Measurements from ENCODE around the gene BMP10.

Gene BMP10

DNA sequence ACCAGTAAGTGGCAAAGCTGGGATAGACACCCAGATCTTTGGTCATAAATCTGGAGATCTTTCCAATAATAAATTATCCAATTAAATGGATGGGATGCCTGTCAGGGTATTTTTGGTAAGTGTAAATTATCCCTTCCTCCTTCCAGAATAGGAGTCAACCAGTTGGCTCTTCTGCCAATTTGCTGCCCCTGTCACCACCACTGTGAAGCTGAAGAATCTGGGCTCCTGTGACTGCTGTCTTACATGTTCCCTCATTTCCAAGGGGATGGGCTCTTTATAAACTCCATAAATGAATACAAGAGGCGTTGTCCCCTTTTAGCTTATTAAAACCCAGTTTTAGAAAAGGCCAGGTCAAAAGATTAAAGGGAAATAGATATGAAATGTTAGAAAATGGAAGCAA is 17.8 kb upstream of the BMP10 start:
- no peak for DNase-seq

DNA sequence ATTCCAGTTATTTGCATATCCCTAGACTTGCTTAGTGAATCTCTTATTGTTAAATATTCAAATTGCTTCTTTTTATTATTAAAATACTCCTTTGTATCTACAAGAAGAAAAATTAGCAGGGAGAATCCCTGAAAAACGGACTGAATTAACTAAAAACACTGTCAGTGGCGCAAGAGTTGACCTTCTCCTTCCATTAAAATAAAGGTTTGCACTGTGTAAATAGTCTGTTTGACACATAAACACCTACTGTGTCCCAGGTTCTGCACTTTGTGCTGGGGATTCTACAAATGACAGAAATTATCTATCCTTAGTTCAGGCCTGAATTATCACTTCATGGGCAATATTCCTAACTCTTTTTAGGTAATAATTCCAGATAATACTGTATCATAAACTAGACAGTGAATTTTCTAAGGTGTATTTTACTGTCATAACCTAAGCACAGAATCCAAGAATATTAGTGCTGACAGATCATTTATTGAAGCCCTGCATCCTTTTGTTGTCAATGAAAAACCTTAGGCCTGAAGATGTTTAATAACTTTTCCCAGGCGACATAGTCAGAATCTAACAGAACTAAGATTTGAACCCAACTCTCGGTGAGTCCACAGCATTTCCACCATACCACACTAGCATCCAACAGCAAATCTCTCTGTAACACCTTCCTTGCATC is 17.0 kb upstream of the BMP10 start:
- no peak for DNase-seq

DNA sequence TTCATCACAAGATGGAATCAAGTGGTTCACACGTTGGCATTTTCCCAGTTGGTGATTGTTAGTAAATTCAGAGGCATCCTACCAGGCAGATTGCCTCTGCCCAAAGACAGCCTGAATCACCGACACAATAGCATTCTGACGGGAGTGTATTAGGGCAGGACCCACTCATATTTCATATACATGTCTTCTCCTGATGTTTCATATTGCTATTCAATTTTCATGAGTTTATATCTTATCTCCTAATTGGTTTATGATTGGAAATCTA is 14.5 kb upstream of the BMP10 start:
- no peak for DNase-seq

- DNase-seq, result no peak
Measured at GRCh38 chr2:68885074-68885810, 14.0 kb upstream of the BMP10 start.

- DNase-seq, result no peak
Measured at GRCh38 chr2:68880213-68880612, 9.0 kb upstream of the BMP10 start.

- no peak for DNase-seq
Measured at GRCh38 chr2:68879296-68879695, 8.1 kb upstream of the BMP10 start.

- no peak for DNase-seq
Measured at GRCh38 chr2:68878753-68879152, 7.6 kb upstream of the BMP10 start.

GRCh38 chr2:68878071-68878711 is 7.0 kb upstream of the BMP10 start:
- no peak for DNase-seq

- no peak for DNase-seq
Measured at GRCh38 chr2:68877079-68877772, 6.0 kb upstream of the BMP10 start.

GRCh38 chr2:68870215-68870614 is 982 bp downstream of the BMP10 start:
- DNase-seq, result no peak

DNA sequence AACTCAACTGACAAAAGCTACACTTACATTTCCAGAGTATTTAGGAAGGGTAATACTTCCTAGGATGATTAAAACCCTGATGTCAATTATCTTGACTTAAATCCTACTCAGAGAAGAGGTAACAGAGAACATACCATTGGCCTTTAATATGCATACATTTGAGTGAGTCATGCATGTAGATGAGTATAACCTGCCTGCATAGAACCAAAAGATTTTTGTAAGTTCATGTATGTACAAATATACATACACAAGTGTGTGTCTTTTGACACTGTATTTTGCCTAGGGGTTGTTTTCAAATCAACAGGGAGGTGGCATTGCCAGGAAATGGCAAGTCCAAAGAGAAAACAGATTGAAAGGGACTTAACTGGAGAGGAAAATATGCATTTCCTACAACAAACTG is 6.1 kb downstream of the BMP10 start:
- DNase-seq, result no peak

DNA sequence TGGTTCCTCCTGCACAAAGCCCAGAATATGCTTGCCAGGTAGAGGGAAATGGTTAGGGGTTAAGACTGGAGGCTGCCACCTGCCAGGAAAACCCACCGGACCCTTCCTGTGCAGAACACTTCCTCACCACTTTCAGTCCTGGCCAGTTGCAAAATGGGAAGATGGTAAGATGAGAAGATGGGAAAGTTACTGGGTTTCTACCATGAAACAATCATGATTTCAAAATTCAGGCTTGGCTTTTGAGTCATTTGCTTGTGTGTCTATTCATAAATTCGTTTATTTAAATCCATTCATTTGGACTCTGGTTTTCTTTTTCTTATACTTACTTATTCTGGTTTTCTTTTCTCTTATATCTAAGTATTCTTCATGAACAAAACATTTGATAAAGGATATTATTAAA is 7.2 kb downstream of the BMP10 start:
- DNase-seq, result no peak

DNA sequence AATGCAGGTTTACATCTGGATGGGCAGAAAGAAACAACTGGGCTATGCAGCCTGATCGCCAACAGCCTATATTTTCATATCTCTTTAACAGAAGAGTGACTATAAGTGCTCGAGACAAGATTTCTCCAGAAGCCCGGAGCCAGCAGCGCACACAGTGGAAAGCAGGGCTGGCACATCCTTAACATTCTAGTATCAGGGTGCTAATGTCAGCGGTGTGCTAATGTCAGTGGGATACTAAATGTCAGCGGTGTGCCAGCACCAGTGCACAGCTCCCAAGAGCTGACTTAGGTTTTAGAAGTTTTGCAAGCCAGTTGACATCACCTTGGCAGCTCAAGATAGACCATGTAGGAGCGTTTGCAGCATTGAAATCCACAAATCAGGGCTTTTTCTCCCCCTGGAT is 8.3 kb downstream of the BMP10 start:
- no peak for DNase-seq

DNA sequence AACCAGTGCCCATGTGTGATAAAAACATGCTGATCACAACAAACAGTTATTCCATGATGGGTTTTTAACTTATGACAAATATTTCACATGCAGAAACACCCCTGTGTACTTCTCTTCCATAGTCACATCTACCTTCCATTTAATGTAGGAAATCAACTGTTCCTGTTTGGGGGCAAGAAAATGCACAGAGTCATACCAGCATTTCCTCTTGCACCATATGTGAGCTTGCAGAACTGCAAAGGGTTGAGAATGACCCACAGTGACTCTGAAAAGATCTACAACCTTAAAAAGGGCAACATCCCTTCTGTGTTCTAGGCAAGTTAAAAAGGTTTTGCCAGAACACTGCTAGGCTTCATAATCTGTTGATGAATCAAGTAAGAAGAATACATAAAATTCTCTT is 9.9 kb downstream of the BMP10 start:
- no peak for DNase-seq

GRCh38 chr2:68860111-68860510 is 11.1 kb downstream of the BMP10 start:
- no peak for DNase-seq

DNA sequence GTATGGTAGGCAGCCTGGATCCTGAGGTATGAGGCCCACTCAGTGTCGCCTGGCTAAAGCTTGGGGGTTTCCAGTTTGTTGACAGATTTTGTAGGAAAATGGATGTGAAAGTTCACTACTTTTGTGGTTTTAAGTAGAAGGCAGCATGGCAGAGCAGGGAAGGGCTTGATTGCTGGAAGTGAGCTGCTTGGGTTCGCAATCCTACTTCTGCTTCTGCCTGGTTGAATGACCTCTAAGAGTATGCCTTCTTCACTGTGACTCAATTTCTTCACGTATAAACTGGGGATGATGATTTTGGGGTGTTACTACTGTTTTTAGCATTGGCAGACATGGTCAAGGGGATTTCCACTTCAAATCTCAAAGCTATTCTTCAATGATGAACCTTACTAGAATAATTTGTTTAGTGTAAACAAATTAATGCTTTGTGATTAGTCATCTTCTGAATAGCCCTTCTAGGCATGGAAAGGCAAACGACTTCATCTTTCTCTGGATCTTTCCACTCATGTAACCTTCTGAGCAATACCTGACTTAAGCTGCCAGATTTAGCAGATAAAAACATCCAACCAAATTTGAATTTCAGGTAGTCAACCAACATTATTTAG is 13.2 kb downstream of the BMP10 start:
- no peak for DNase-seq

GRCh38 chr2:68857202-68857845 is 13.9 kb downstream of the BMP10 start:
- no peak for DNase-seq

- DNase-seq, result no peak
Measured at GRCh38 chr2:68855550-68855949, 15.6 kb downstream of the BMP10 start.

- no peak for DNase-seq
Measured at GRCh38 chr2:68854476-68854875, 16.7 kb downstream of the BMP10 start.

GRCh38 chr2:68853915-68854314 is 17.3 kb downstream of the BMP10 start:
- DNase-seq, result no peak

- no peak for DNase-seq
Measured at GRCh38 chr2:68853035-68853434, 18.2 kb downstream of the BMP10 start.

DNA sequence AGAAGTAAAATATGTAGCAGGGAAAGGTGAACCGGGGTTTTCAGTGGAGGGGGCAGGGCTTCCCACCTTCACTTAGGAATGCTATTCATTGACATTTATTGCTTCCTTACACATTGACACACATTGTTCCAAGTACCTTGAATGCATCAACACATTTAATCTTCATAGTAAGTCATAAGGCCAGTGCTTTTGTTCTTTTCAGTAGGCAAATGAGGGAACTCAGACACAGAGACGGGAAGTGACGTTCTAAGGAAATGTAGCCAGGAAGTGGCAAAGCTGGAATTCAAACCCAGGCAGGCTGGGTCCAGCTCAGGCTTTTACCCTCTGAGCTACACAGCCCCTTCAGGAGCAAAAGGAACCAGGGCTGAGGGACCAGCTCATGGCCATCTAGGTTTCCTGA is 20.7 kb downstream of the BMP10 start:
- DNase-seq, result no peak

DNA sequence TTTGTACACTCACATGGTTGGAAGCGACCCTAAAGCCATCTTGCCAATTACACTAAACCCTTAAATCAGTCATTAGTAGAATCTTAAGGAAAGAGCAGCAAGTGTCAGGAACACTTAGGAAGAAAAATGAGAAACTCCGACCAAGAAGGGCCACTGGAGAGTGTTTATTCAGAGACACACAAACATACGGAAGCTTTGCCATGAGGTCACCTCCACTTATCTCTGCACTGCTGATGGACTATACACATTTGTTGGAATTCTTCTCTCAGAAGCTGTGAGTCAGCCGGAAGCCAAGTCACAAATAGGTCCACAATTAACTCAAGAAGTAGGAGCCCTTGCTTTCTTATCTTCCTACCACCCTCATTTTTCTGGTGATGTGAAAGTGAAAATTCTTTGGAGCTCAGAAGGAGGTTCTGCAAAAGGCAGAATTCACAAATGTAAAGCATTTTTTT is 21.6 kb downstream of the BMP10 start:
- DNase-seq, result no peak
